GM23338 (cell line): ENCODE data around the gene DDX27.

ENCODE experiments used
- EZH2 ChIP-seq: fragments of 200-600 bp; sonication (generic); IDR thresholded peaks from one replicate; pipeline ENCODE4 v1.8.0; 2017; ENCODE audit warnings: antibody characterized with exemption, mild to moderate bottlenecking, low read depth; ENCODE audit not compliant: unreplicated experiment
- EZH2phosphoT487 ChIP-seq: fragments of 200-600 bp; sonication (generic); IDR thresholded peaks from one replicate; pipeline ENCODE4 v1.8.1; 2018; ENCODE audit warnings: antibody characterized with exemption; ENCODE audit not compliant: unreplicated experiment
- JUNB ChIP-seq: IDR thresholded peaks from one replicate; pipeline ENCODE4 v1.6.1; 2016; ENCODE audit warnings: antibody characterized with exemption; ENCODE audit not compliant: unreplicated experiment
- POLR2AphosphoS5 ChIP-seq: IDR thresholded peaks from 2 replicates; pipeline ENCODE4 v1.6.1; 2016; ENCODE audit warnings: antibody characterized with exemption, low read depth
- TF ChIP-seq, protein P1 (sequence below), 2 experiments: fragments of 200-600 bp in 1 of 2; sonication (generic) in 1 of 2; conservative IDR thresholded peaks; 2 replicates each; pipeline versions ENCODE4 v1.5.1 to v1.6.1; 2016 to 2017; ENCODE audit warnings: antibody characterized with exemption in 2 of 2, low read depth in 2 of 2, mild to moderate bottlenecking in 2 of 2, moderate library complexity in 1 of 2
- TF ChIP-seq, protein P2 (sequence below): IDR thresholded peaks from one replicate; pipeline ENCODE4 v1.6.1; 2018; ENCODE audit warnings: antibody characterized with exemption; ENCODE audit not compliant: unreplicated experiment
- TF ChIP-seq, protein P3 (sequence below): IDR thresholded peaks from 2 replicates; pipeline ENCODE4 v1.6.1; 2016; ENCODE audit warnings: antibody characterized with exemption

DNA sequence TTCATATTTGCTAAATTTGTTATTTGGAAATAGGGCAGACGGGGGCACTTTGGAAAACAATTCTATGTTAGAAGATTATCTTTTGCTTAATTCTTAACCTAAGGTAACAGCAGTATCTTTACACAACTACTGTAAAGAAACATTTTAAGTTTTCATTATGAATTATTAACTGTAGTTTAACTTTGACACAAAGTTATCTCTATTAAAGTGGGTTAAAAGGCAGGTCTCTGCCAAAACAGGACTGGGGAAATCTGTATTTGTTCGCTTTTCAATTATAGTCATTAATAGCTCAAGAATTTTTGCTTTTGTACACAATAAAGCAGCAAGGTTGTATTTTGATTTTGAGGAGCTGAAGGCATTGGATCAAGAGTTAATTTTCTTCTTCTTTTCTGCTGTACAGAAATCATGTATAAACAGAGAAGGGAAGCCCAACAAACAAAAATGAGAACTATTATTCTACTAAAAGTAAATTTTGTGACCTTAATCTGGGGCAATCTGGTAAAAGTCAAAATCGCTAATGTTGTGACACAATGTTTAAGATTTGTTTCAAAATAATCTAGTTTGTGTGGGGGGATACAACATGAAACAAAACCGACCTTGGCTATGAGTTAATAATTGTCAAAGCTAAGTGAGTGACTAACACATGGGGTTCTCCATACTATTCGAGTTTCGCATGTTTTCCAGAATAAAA is 34.0 kb upstream of the DDX27 start:
- TF ChIP-seq, protein P1, sequence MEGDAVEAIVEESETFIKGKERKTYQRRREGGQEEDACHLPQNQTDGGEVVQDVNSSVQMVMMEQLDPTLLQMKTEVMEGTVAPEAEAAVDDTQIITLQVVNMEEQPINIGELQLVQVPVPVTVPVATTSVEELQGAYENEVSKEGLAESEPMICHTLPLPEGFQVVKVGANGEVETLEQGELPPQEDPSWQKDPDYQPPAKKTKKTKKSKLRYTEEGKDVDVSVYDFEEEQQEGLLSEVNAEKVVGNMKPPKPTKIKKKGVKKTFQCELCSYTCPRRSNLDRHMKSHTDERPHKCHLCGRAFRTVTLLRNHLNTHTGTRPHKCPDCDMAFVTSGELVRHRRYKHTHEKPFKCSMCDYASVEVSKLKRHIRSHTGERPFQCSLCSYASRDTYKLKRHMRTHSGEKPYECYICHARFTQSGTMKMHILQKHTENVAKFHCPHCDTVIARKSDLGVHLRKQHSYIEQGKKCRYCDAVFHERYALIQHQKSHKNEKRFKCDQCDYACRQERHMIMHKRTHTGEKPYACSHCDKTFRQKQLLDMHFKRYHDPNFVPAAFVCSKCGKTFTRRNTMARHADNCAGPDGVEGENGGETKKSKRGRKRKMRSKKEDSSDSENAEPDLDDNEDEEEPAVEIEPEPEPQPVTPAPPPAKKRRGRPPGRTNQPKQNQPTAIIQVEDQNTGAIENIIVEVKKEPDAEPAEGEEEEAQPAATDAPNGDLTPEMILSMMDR (conservative IDR thresholded peaks at IDR 0.05; ENCODE audit: low read depth in 2 of 2) = no peak
- TF ChIP-seq POLR2AphosphoS5 = no peak
- TF ChIP-seq EZH2phosphoT487 = no peak
- TF ChIP-seq EZH2 = no peak
- TF ChIP-seq, protein P2, sequence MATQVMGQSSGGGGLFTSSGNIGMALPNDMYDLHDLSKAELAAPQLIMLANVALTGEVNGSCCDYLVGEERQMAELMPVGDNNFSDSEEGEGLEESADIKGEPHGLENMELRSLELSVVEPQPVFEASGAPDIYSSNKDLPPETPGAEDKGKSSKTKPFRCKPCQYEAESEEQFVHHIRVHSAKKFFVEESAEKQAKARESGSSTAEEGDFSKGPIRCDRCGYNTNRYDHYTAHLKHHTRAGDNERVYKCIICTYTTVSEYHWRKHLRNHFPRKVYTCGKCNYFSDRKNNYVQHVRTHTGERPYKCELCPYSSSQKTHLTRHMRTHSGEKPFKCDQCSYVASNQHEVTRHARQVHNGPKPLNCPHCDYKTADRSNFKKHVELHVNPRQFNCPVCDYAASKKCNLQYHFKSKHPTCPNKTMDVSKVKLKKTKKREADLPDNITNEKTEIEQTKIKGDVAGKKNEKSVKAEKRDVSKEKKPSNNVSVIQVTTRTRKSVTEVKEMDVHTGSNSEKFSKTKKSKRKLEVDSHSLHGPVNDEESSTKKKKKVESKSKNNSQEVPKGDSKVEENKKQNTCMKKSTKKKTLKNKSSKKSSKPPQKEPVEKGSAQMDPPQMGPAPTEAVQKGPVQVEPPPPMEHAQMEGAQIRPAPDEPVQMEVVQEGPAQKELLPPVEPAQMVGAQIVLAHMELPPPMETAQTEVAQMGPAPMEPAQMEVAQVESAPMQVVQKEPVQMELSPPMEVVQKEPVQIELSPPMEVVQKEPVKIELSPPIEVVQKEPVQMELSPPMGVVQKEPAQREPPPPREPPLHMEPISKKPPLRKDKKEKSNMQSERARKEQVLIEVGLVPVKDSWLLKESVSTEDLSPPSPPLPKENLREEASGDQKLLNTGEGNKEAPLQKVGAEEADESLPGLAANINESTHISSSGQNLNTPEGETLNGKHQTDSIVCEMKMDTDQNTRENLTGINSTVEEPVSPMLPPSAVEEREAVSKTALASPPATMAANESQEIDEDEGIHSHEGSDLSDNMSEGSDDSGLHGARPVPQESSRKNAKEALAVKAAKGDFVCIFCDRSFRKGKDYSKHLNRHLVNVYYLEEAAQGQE = no peak
- no peak for TF ChIP-seq JUNB
- TF ChIP-seq, protein P3, sequence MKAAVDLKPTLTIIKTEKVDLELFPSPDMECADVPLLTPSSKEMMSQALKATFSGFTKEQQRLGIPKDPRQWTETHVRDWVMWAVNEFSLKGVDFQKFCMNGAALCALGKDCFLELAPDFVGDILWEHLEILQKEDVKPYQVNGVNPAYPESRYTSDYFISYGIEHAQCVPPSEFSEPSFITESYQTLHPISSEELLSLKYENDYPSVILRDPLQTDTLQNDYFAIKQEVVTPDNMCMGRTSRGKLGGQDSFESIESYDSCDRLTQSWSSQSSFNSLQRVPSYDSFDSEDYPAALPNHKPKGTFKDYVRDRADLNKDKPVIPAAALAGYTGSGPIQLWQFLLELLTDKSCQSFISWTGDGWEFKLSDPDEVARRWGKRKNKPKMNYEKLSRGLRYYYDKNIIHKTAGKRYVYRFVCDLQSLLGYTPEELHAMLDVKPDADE = no peak
